ENCODE results near the gene ZNF780A.
"Not testable (repeated sequence)": the region's sequence is repeated elsewhere in the genome, so short reads cannot be mapped to it uniquely, and the experiment has no call there.

DNA sequence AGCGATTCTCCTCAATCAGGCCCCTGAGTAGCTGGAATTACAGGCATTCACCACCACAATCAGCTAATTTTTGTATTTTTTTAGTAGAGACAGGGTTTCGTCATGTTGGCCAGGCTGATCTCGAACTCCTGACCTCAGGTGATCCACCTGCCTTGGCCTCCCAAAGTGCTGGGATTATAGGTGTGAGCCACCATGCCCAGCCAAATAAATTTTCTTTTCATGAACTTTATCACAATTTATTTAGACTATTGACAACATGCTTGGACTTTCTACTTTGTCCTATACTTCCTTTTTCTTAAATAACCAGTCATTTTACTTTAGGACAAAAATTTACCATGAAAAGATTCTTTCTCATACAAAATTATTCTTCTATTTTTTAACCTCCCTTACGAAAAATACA, 21.5 kb upstream of the ZNF780A start:
- TF ChIP-seq POLR2AphosphoS5, POU2F2, TAF1, POLR2A, SPI1 (IDR thresholded peaks at IDR 0.05; ENCODE audit: low read depth, low read length): not testable (repeated sequence)

Data from GM12891 (cell line).